GM19397 (cell line): ENCODE measurements around the gene FICD.
A peak's percentile ranks its signal among the peaks of the same experiment; 100 is the strongest.

ENCODE experiments used
- ATAC-seq: cut with Tn5 transposase; IDR thresholded peaks from one replicate; pipeline ENCODE4 v1.9.1; 2021; ENCODE audit warnings: mild to moderate bottlenecking, moderate library complexity; ENCODE audit not compliant: unreplicated experiment

FICD gene

GRCh38 chr12:108565146-108565545 lies 50.1 kb downstream of the FICD start:
- no peak for ATAC-seq

GRCh38 chr12:108565976-108566375 lies 50.9 kb downstream of the FICD start:
- no peak for ATAC-seq

GRCh38 chr12:108566452-108566851 lies 51.4 kb downstream of the FICD start:
- no peak for ATAC-seq

- no peak for ATAC-seq
These were observed 52.6 kb downstream of the FICD start for GRCh38 chr12:108567406-108568337.

GRCh38 chr12:108568338-108569154 lies 53.5 kb downstream of the FICD start:
- peak; percentile 70 for ATAC-seq
